Testis (tissue), 3 donors: ENCODE data around the gene VPS35L. TPM values are rescaled to one million over a fixed set of nuclear protein-coding genes. Genes with fewer than 3 reads are reported as not detected.
A peak's percentile ranks its signal among the peaks of the same experiment; 100 is the strongest.

Experiments
- DNase-seq: peaks from one replicate; pipeline ENCODE4 v3.0.0-alpha.2; 2019
- H3K27ac ChIP-seq, 2 donors: fragments of 200-600 bp; sonication (generic); one replicate each; pipeline ENCODE4 v1.5.1; 2019
- H3K27me3 ChIP-seq: fragments of 200-600 bp; sonication (generic); one replicate; pipeline ENCODE4 v1.5.1; 2019
- H3K36me3 ChIP-seq: fragments of 200-600 bp; sonication (generic); one replicate; pipeline ENCODE4 v1.5.1; 2017; ENCODE audit warnings: low read depth; ENCODE audit errors: missing control alignments
- H3K4me1 ChIP-seq: fragments of 200-600 bp; sonication (generic); one replicate; pipeline ENCODE4 v1.5.1; 2019
- H3K4me3 ChIP-seq, 2 donors: fragments of 200-600 bp; sonication (generic); one replicate each; pipeline ENCODE4 v1.5.1; 2017 to 2019
- H3K9me3 ChIP-seq: fragments of 200-600 bp; sonication (generic); one replicate; pipeline ENCODE4 v1.5.1; 2017
- POLR2A ChIP-seq: fragments of 450-650 bp; IDR thresholded peaks from one replicate; pipeline ENCODE4 v1.6.1; 2017; ENCODE audit warnings: antibody characterized with exemption, mild to moderate bottlenecking, moderate library complexity
- WGBS, 2 donors: methylation state at CpG; one replicate each; pipeline ENCODE4 v1.1.5; 2018; 5-methylcytosine and 5-hydroxymethylcytosine counted together
- intact Hi-C: fragments of 100-400 bp; cut with DNase I; formaldehyde crosslinking; loops from one replicate; pipeline ENCODE4 v1.15.1; 2023; ENCODE audit warnings: low total_unique reads
- polyA plus RNA-seq: library from polyadenylated mRNA; stranded (reverse); fragments of 350-450 nt; fragmentation: Illumina TruSeq; extraction: RNeasy Lipid Tissue Mini Kit (QIAGEN cat#74804); gene quantifications from one replicate; pipeline ENCODE4 v1.2.3, GENCODE V29; 2014; ENCODE audit warnings: low read depth, low replicate concordance; ENCODE audit not compliant: insufficient read depth
- total RNA-seq, 2 donors: library from RNA; depleted of rRNA; stranded (reverse); fragments of >200 nt; gene quantifications; one replicate each; pipeline ENCODE4 v1.2.3, GENCODE V29; 2016
- TF ChIP-seq, protein P1 (sequence below), 3 experiments: fragments of 450-650 bp in 2 of 3; fragments of 200-600 bp in 1 of 3; sonication (generic) in 1 of 3; IDR thresholded peaks; one replicate each; pipeline ENCODE4 v1.5.1; 2016 to 2019; ENCODE audit warnings: antibody characterized with exemption in 3 of 3, mild to moderate bottlenecking in 2 of 3, moderate library complexity in 1 of 3

Gene VPS35L
- total and polyA plus RNA-seq, 3 donors from 2014 or later = 76.1 to 88.9 (median 80.5) TPM

- intact Hi-C loops = no loop called here
- TF ChIP-seq, protein P1, sequence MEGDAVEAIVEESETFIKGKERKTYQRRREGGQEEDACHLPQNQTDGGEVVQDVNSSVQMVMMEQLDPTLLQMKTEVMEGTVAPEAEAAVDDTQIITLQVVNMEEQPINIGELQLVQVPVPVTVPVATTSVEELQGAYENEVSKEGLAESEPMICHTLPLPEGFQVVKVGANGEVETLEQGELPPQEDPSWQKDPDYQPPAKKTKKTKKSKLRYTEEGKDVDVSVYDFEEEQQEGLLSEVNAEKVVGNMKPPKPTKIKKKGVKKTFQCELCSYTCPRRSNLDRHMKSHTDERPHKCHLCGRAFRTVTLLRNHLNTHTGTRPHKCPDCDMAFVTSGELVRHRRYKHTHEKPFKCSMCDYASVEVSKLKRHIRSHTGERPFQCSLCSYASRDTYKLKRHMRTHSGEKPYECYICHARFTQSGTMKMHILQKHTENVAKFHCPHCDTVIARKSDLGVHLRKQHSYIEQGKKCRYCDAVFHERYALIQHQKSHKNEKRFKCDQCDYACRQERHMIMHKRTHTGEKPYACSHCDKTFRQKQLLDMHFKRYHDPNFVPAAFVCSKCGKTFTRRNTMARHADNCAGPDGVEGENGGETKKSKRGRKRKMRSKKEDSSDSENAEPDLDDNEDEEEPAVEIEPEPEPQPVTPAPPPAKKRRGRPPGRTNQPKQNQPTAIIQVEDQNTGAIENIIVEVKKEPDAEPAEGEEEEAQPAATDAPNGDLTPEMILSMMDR (IDR thresholded peaks at IDR 0.05) = no peak
- no peak for TF ChIP-seq POLR2A
- H3K4me3 ChIP-seq = no peak overlapping the region
- H3K4me1 ChIP-seq = peaks cover 5% of the 10 kb centered on the region
- WGBS, 2 donors = 97% methylated on average over 9 of the region's 9 CpGs
- H3K9me3 ChIP-seq = no peaks in the 10 kb centered on the region
- H3K27me3 ChIP-seq = no peaks in the 10 kb centered on the region
- H3K27ac ChIP-seq = no peak overlapping the region
- DNase-seq = no peak
- no peaks in the 10 kb centered on the region for H3K36me3 ChIP-seq
These were observed 63.4 kb downstream of the VPS35L start for GRCh38 chr16:19618876-19619275.

GRCh38 chr16:19621445-19621844 is 65.9 kb downstream of the VPS35L start:
- Histone ChIP-seq H3K4me1 (peaks cover 3% of the 10 kb centered on the region), H3K9me3 (no peaks in the 10 kb centered on the region), H3K27me3 (no peaks in the 10 kb centered on the region), H3K4me3 (no peak overlapping the region), H3K27ac (peak overlapping the region; percentile 26 to 50), H3K36me3 (no peaks in the 10 kb centered on the region)
- TF ChIP-seq, protein P1 (IDR thresholded peaks at IDR 0.05) = no peak
- TF ChIP-seq POLR2A = no peak
- intact Hi-C loops = no loop called here
- DNase-seq = no peak
- WGBS, 2 donors = 38 to 59% methylated on average over 3 of the region's 3 CpGs

GRCh38 chr16:19625039-19625438 is 69.5 kb downstream of the VPS35L start:
- no peaks in the 10 kb centered on the region for H3K27me3 ChIP-seq
- H3K4me3 ChIP-seq = no peak overlapping the region
- no peak overlapping the region for H3K27ac ChIP-seq
- no peak for DNase-seq
- no peaks in the 10 kb centered on the region for H3K36me3 ChIP-seq
- no peaks in the 10 kb centered on the region for H3K4me1 ChIP-seq
- intact Hi-C loops = no loop called here
- WGBS, 2 donors = 92% methylated on average over 6 of the region's 6 CpGs
- no peak for TF ChIP-seq POLR2A
- TF ChIP-seq, protein P1 (IDR thresholded peaks at IDR 0.05) = no peak
- H3K9me3 ChIP-seq = no peaks in the 10 kb centered on the region

DNA sequence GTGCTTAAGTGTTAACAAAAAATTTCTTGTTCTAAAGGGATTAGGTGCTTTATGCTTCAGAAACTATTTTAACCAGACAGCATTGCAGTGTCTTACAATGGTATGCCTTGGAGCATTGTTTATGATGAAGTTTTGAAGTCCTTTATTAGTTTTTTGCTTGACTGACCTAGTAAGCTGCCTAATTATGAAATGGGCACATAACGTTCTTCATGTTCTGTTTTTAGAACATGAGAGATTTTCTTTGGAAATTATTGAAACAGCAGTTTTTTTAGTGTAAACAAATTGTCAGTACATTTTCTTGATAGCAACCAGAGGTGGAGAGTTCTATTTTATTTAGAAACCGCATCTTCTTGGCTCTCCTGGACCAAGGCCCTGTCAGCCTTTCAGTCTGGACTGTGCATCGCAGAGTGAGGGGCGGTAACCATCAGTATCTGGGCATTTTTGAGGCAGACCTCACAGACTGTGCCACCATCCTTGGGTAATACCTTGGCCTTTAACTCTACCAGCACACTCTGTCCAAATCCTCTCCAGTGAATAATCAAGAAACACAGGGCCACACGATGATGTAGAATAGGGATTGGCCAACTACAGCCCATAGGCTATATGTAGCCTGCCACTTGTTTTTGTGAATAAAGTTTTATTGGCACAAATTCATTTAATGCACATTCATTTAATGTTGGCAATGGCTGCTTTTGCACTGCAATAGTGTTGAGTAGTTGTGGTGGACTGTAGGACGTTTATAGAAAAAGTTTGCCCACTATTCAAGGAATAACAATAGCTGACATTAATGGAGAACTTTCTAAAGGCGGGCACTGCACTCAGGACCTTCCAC is 81.1 kb downstream of the VPS35L start:
- peaks cover 11% of the 10 kb centered on the region for H3K4me1 ChIP-seq
- no peak for DNase-seq
- peak overlapping the region; percentile 62 to 75 for H3K27ac ChIP-seq
- H3K36me3 ChIP-seq = no peaks in the 10 kb centered on the region
- H3K4me3 ChIP-seq = no peak overlapping the region
- no peaks in the 10 kb centered on the region for H3K9me3 ChIP-seq
- TF ChIP-seq, protein P1 (IDR thresholded peaks at IDR 0.05) = no peak
- TF ChIP-seq POLR2A = no peak
- intact Hi-C loops = no loop called here
- WGBS, 2 donors = 65 to 72% methylated on average over 7 of the region's 7 CpGs
- H3K27me3 ChIP-seq = no peaks in the 10 kb centered on the region
